NCI-H460 (cell line): ENCODE measurements around the gene MLX. TPM values are rescaled to one million over a fixed set of nuclear protein-coding genes. Genes with fewer than 3 reads are reported as not detected.
"Not testable (repeated sequence)": the region's sequence is repeated elsewhere in the genome, so short reads cannot be mapped to it uniquely, and the experiment has no call there.

Source experiments
- DNase-seq: peaks from one replicate; pipeline ENCODE4 v3.0.0-alpha.2; 2016; ENCODE audit warnings: low read depth; ENCODE audit errors: extremely low read depth
- total RNA-seq: library from RNA; depleted of rRNA; stranded (reverse); fragments of >200 nt; shearing (Covaris generic); gene quantifications from 2 replicates; pipeline ENCODE4 v1.2.3, GENCODE V29; 2014

The MLX gene
- total RNA-seq, 1 experiment from 2014 or later: 41.4 TPM

DNA sequence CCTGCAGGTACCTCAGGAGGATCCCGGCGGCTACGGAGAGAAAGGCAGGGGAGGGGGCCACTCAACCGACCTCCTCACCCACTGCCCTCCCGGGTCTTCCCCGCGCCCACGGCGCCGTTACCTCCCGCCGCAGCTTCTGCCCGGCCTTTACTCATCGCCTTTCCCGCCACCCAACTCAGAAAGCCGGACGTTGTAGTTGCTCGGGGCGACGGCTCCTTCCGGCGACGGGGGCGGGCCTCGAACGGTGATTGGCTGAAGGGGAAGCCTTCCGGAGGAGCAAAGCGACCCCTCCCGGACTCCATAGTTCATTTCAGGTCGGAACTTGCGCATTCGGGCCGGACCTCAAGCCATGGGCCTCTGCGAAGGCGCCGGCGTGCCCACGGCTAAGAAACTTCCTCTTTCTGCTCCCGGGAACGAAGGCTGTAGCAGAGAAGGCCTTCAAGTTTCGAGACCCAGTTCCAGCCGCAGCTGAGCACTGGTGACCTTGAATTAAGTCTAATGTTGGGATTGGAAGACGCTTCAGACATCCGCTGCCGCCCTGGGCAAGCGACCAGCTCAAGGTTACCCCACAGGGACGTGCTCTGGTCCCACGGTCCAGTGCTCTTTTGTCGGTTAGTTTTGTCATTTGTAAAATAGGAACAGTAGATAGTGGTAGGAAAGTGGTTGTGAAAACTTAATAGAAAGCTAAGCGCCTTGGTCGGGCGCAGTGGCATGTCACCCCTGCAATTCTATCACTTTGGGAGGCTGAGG is 10.8 kb downstream of the MLX start, which contains the start of gene PSMC3IP:
Gene PSMC3IP, minus strand, starts transcription at position 198 of the 750 bp plus-strand sequence. Its CDS starts 43 bp downstream, at position 155.
- peak; percentile 94 for DNase-seq

DNA sequence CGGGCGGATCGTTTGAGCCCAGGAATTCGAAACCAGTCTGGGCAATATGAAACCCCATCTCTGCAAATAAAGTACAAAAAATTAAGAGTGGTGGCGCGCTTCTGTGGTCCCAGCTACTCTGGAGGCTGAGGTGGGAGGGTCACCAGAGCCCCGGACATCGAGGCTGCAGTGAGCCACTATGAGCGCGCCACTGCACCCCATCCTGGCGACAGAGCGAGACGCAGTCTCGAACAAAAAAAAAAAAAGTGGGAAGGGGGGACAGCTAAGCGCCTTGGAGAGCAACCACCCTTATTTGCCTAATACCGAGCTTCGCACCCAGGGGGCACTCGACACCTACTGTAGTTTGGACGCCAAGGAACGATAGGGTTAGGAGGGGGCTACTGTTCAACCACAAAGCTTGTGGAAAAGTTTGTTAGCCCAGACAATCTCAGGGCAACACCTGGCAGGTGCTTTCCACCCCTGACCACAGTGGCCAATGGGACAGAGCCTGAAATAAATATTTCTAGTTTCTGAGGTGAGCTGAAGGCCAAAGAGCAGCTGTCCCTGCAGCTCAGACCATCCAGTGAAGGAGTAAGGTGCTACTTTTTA is 11.5 kb downstream of the MLX start:
- peak; percentile 69 for DNase-seq

DNA sequence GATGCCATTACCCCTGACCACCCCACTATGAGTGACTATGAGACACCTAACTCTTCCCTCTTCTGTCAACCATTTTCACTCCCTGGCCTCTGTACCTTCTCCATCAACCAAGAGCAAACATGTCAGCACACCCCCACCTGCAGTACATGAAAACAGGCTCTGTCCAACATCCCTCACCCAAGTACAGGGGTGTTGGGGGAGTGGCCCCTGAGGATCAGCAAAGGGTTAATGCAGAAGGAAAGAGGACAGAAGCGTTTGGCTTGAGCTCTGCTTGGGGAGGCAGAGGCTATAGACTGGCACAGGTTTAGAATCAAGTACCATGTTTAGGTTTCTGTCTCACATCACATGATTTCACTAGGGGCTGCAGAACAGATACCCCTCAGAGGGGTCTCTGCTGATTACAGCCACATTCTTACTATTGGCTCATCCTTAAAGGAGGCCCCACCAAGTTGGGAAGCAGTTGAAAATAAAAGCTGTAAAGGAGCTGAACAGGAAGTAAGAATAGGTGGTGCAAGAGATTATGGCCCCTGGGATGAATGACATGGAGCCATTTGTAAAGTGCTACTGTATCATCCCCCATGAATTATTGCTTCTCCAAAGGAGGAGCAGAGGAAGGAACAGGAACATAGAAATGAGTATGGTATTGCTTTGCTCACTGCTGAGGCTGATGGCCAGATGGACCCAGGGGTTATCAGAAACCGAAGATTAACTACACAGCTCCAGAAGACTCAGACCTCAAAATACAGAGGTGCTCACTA is 13.1 kb downstream of the MLX start:
- no peak for DNase-seq

DNA sequence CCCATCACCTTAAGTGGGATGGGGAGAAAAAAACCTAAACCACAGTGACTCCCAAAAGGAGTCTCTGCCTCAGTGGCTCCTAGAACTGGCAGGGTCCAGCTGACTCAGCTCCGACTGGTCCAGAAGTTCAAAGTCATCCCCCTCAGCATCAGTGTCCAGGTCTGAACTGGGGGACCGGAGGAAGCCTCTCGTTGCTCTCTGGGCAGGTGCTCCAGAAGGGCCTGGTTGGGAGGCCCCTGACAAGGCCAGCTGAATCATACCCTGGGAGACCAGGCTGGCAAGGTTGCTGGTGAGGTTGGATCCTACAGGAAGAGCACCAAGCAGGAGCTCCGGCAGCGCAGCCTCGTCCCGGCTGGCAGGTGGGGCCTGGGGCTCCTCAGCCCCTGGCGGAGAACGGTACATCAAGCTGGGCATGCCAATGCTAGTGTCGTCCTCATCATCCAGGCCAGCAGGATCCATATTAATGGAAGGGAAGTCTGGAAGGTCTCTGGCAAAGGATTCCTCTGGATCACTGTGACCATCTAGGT is 14.9 kb downstream of the MLX start:
- no peak for DNase-seq

DNA sequence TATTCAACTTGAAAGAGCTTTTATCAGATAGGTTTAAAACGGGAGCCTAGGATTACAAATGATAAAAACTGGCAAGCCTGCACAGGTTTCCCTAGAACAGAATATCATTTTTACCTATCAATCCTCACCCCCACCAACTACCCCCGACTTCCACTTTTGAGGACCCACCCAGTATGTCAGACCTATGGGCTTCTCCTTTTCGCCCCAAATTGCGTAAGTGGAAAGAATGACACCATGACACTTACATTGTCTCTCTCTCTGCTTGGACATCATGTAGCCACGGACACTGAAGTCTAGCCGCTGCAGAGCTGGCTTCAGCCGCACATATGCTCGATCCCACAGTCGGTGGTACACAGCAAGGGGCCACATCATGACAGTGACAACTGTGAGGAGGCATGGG is 18.0 kb downstream of the MLX start:
- DNase-seq: no peak

DNA sequence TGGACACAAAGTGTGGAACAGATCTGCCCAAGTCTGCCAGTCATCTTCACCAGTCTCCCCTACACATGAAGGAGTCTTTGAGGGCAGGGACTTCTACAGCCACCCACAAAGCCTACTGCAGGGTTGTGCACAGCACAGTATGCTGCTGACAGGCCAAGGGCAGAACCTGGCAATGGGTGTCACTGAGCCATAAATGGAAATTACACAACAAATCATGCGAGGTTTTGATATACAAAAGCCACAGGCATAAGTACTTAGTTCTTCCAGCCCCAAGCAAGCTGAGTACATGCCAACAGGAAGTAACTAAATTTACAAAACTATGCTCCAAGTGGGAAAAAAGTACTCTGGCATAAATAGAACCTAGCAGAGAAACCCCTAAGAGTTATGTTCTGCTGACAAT is 18.5 kb downstream of the MLX start:
- DNase-seq: no peak

DNA sequence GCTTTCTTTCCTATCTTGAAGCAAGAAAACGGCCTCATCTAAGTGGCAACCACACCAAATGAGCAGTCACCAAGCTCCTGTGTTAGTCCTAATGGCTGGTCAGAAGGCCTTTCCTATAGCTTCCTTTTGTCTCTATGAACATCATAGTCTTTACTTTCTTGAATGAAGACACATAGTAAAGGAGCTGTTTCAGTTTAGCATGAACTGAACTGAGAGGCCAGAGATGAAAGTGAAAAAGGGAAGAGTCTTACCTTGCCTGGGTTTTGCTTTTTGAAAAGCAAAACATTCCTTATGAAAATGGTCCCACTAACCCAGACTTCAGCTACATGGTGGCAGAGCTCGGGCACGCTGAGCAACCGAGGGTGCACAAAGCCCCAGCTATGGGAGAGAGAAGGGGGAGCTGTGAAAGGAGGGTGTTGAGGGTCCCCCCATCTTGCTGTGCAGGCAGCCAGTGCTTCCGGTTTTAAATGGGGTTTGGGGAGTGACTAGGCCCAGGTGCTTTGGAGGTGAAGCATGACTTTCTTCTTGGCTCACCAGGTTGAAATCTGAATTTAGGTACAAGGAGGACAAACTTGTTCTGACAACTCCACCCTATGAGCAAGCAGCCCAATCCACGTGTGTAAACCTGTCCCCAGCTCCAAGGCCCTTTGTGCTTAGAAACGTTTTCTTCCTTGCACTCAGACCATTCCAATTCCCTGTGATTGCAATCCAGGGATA is 19.8 kb downstream of the MLX start:
- no peak for DNase-seq

DNA sequence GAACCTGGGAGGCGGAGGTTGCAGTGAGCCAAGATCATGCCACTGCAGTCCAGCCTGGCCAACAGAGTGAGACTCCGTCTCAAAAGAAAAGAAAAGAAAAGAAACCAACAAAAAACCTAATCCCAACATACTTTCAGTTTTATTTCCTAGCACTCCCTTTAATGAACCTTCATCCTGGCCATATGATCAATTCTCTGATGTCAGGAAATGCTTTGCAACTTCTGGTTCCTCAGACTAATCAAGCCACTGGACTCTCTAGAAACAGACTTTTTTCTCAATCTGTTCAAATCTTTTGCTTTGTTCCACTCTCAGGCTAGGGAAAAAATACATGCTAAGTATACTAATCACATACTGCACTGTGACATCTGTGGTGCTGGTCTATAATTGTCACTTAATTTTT is 24.0 kb downstream of the MLX start:
- no peak for DNase-seq

DNA sequence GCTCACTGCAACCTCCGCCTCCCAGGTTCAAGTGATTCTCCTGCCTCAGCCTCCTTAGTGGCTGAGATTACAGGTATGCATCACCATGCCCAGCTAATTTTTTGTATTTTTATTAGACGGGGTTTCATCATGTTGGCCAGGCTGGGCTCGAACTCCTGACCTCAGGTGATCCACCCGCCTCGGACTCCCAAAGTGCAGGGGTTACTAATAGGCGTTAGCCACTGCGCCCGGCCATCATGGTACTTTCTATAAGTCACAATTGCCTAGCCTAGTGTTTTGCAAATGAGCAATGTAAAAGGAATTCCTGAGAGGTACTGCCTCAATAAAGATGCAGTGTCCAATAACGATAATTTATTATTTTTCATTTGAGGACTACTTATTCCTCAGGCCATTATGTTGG is 24.5 kb downstream of the MLX start:
- no peak for DNase-seq

DNA sequence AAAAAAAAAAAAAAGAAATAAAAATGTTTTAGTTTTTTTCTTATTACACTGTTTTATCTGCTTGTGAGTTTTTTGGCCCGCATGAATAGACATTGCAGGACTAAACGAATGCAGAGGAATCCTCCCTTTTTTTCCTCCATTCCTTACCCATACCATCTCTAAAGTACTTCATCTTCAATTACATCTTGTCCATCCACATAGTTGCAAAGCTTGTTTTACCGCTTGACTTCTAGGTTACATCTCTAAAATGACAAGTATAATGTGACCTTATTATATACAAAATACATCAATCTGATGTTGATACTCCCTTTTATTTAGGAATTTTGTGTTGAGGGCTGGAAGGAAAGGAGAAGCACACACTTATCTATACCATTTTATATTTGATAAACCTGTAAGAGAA is 29.5 kb downstream of the MLX start:
- no peak for DNase-seq

DNA sequence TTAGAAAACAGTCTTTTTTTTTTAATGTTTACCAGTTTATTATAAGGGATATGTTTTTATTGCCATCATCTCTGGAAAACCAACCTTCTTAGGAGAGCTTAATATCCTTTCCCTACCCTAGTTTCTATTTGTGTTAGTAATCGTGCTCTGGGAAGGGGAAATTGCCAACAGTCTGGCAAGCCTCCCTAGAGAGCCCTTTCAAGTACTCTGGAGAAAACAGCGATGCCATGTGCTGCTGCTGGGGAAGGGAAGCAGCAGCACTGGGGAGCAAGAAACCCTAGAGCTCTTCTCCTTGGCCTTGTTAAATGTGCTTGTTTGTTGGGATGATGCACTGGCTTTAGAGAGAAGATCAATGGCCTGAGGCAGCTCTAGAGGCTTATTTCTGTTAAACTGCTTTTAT is 32.0 kb downstream of the MLX start:
- DNase-seq: no peak

DNA sequence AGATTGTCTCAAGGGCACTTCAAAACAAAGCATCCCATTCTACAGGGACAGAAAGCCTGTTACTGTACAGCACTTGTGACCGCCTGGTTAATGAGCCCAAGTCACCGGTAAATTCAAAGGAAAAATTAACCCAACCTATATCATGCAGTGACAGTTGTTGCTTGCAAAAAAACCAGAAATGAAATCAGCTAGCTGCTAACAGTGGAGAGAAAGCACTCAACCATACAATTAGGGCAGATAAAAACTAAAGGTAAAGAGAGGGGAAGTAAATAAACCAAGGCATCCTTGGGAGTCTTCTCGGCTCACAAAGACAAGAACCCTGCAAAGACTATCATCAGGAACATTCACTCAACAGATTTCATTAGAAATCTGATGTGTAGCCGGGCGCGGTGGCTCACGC is 36.4 kb downstream of the MLX start:
- DNase-seq: no peak

DNA sequence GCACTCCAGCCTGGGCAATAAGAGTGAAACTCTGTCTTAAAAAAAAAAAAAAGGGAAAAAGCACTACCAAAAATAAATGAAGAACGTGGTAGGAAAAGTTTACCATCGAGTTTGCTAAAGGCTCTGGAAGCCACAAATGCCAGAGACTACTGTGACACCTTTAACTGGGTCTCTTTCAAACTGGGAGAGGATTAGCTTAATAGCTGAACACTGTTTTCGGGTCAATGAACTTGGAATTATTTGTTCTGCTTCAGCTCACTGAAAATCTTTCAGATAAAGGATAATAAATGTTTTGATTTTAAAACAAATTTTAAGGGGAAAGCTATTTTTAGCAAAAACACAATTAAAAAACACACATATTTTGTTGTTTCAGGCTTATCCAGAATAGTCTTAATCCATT is 40.9 kb downstream of the MLX start:
- no peak for DNase-seq

DNA sequence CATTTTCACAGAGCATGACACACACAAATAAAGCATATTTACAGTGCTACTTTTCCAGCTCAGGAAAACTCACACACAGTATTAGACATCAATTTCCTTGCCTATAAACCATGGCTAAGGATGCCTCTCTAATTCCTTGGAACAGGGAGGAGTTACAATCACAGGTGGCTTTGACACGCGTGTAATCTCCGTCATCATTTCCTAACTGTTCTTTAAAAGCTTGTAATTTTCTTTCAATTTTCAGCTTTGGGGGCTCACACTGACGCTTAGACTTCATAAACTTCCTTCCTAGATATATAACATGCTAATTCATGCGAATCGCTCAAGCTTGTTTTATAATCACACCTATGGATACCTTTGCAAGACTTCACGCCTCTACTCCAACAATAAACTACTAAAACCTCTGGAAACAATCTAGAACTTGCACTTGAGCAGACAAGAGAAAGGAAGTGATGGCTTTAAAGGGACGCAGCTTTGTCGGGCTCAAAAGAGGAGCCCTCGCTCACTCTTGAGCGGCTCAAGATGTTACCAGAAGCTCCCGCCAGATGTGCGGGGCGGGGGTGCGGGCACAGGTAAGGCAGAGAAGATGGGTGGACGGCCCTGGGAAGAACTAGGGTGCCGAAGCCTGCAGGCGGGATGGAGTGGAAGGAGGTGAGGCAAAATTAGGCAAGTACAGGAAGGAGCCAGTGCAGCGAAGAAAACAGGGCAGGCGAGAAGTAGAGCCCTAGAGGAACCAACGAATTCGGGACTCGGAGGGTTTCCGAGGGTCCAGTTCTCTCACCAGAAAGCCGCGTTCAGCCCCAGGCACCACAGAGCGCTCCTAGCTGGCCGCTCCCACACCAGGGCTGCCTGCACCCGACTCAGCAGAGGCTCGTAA is 41.6 kb downstream of the MLX start:
- DNase-seq: no peak

DNA sequence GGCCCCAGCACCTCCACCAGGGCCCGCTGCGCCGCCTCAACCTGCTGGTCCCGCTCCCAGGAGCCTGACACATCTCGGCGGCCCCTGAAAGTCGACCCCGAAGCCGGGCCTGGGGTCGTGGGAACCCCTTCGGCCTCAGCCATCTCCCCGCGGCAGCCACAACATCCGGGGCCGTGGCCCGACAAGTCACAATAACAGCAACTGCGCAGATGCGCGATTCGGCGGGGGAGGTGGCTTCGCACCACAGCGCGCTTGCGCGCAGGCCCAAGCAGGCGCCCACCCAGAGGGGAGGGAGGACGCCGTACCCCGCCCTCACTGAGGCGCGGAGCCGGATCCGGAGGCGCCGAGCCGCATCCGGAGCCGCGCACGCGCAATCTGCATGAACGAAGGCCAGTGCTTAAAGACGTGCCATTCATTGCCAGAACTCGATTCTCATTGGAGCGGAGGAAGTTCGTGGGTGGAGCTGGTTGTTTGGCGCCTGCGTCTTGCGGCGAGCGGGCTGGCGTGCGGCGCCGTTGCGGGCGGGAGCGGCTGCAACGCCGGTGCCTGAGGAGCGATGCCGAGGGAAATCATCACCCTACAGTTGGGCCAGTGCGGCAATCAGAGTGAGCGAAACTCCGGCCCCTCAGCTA is 42.4 kb downstream of the MLX start, which contains the start of the genes RETREG3 and TUBG1:
Gene RETREG3, minus strand, starts transcription at position 193 of the 632 bp plus-strand sequence. Its CDS starts 50 bp downstream, at position 143.
Gene TUBG1, plus strand, starts transcription at position 502 of the 632 bp plus-strand sequence. Its CDS starts 55 bp downstream, at position 557.
- peak; percentile 99 for DNase-seq

DNA sequence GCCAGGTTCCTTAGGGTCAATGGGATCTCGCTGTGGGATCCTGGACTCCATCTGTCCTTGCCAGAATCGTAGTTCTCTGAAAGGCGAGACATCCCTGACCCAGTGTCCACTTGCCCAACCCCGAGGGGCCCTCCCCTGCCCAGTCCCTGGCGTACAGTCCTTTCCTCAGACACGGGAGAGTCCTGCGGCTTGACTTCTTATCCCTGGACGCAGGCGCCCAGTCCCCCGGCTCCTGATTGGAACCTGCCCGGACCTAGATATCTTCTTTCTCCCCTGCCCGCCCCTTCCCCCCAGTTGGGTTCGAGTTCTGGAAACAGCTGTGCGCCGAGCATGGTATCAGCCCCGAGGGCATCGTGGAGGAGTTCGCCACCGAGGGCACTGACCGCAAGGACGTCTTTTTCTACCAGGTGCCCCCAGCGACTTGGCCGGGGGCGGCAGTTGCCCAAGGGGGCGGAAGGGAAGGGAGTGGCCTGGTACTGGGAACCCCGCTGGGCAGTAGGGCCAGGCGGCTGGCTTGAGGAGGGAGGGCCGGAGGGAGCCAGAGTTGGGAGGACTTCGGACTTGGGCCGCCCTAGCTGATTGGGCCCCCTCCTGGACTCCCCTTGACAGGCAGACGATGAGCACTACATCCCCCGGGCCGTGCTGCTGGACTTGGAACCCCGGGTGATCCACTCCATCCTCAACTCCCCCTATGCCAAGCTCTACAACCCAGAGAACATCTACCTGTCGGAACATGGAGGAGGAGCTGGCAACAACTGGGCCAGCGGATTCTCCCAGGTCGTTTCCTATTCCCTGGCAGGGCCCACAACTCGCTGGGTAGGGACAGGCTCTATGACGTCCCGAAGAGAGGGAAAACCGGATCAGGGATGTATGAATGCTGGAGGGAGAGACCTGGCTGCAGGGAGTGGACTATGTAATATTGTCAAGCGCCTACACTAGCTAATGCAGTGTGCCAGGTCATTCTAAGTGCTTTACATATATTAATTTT is 43.2 kb downstream of the MLX start:
- DNase-seq: not testable (repeated sequence)

DNA sequence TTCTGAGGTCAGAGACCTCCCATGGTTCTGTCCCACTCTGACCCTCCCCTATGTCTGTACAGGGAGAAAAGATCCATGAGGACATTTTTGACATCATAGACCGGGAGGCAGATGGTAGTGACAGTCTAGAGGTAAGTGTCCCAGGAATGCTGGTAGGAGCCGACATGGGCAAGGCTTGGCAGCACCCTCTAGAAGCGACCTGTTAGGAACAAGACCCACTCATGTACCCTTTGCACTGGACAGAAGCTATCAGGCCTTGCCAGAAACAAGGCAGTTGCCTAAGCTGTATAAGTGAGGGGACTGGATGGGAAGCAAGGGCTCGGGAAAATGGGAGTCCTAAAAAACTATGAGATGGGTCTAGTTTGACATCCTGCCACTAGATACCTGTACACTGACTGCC is 45.1 kb downstream of the MLX start:
- DNase-seq: no peak
